ENCODE measurements around the gene STX18. TPM values are rescaled to one million over a fixed set of nuclear protein-coding genes. Genes with fewer than 3 reads are reported as not detected.

Gene STX18
- total RNA-seq, 1 donor from 2014 or later, result 20.4 TPM

DNA sequence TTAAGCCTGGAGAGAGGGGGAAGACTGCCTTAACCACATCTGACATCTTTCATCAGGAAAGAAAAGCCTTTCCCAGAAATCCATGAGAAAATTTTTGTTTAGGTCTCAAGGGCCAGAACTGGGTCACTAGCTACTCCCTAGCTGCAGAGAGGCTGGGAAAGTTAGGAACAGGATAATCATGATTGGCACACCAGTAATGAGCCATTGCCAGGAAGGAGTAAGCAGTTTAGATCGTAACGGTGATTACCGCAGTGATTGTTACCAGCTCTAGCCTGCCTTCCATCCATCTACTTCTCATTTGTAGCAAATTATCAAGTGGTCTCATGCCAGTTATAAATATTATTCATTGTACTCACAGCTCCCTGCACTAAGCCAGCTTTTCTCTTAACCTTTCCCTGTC is 22.7 kb upstream of the STX18 start:
- no peaks in the 10 kb centered on the region for H3K36me3 ChIP-seq
- H3K27me3 ChIP-seq, result no peaks in the 10 kb centered on the region
- no peaks in the 10 kb centered on the region for H3K9me3 ChIP-seq
- no peak overlapping the region for H3K27ac ChIP-seq
- intact Hi-C loops (cut with DNase I), result no loop called here
- TF ChIP-seq, protein P1, sequence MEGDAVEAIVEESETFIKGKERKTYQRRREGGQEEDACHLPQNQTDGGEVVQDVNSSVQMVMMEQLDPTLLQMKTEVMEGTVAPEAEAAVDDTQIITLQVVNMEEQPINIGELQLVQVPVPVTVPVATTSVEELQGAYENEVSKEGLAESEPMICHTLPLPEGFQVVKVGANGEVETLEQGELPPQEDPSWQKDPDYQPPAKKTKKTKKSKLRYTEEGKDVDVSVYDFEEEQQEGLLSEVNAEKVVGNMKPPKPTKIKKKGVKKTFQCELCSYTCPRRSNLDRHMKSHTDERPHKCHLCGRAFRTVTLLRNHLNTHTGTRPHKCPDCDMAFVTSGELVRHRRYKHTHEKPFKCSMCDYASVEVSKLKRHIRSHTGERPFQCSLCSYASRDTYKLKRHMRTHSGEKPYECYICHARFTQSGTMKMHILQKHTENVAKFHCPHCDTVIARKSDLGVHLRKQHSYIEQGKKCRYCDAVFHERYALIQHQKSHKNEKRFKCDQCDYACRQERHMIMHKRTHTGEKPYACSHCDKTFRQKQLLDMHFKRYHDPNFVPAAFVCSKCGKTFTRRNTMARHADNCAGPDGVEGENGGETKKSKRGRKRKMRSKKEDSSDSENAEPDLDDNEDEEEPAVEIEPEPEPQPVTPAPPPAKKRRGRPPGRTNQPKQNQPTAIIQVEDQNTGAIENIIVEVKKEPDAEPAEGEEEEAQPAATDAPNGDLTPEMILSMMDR (IDR thresholded peaks at IDR 0.05), result no peak
- TF ChIP-seq POLR2A (IDR thresholded peaks at IDR 0.05) (no peak), POLR2AphosphoS5 (IDR thresholded peaks at IDR 0.05; ENCODE audit: insufficient read depth in 1 of 2, low read depth in 1 of 2) (no peak)
- H3K4me3 ChIP-seq, result no peak overlapping the region
- peaks cover 8% of the 10 kb centered on the region for H3K4me1 ChIP-seq
- DNase-seq (ENCODE audit: extremely low spot score in 2 of 2), result no peak

DNA sequence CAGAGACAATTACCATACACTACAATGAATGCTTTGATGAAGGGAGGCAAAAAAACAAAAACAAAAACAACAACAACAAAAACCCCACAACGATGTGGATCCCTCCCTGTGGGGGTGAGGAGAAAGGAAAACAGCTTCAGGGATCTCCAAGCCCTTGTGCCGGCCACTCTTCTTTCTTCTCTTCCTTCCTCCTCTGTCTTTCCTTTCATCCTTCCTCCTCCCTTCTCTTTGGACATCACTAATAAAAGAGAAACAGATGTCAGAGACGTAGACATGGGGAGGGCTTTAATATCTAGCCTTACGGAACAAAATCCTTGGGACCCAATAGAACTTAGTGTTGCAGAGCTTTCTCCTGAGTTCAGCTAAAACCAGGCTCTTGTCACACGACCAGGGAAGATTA is 18.8 kb upstream of the STX18 start:
- peak overlapping the region; percentile 72 for H3K27ac ChIP-seq
- H3K4me1 ChIP-seq, result peaks cover 8% of the 10 kb centered on the region
- H3K36me3 ChIP-seq, result no peaks in the 10 kb centered on the region
- peak in 1 of 2 donors; percentile 15 for TF ChIP-seq POLR2A (IDR thresholded peaks at IDR 0.05)
- TF ChIP-seq POLR2AphosphoS5 (IDR thresholded peaks at IDR 0.05; ENCODE audit: insufficient read depth in 1 of 2, low read depth in 1 of 2), result no peak
- TF ChIP-seq, protein P1 (IDR thresholded peaks at IDR 0.05), result no peak
- no peaks in the 10 kb centered on the region for H3K27me3 ChIP-seq
- intact Hi-C loops (cut with DNase I), result no loop called here
- H3K9me3 ChIP-seq, result no peaks in the 10 kb centered on the region
- DNase-seq (ENCODE audit: extremely low spot score in 2 of 2), result no peak
- H3K4me3 ChIP-seq, result peak overlapping the region in 1 of 2 donors; percentile 7

DNA sequence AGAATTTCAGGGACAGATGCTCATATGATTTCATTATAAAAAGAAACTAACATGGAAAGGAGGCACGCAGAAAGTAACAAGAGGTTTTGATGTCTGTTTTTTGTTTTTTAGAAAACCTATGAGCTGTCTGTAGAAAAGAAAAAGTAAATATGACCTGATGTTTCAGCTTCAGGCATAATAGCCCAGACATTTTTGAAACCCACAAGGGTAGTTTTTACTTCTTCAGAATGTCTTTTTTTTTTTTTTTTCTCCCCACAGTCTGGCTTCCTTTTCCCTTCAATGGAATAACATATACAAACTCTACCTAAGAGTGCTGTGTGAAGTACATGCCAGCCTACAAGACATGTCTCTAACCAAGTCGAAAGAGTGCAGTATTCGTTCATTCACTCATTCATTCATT is 18.3 kb upstream of the STX18 start:
- Histone ChIP-seq H3K27me3 (no peaks in the 10 kb centered on the region), H3K4me1 (peaks cover 8% of the 10 kb centered on the region), H3K27ac (peak overlapping the region; percentile 72), H3K4me3 (peak overlapping the region in 1 of 2 donors; percentile 7), H3K9me3 (no peaks in the 10 kb centered on the region), H3K36me3 (no peaks in the 10 kb centered on the region)
- TF ChIP-seq POLR2AphosphoS5 (IDR thresholded peaks at IDR 0.05; ENCODE audit: insufficient read depth in 1 of 2, low read depth in 1 of 2) (no peak), POLR2A (IDR thresholded peaks at IDR 0.05) (no peak)
- TF ChIP-seq, protein P1 (IDR thresholded peaks at IDR 0.05), result no peak
- DNase-seq (ENCODE audit: extremely low spot score in 2 of 2), result no peak
- intact Hi-C loops (cut with DNase I), result no loop called here

DNA sequence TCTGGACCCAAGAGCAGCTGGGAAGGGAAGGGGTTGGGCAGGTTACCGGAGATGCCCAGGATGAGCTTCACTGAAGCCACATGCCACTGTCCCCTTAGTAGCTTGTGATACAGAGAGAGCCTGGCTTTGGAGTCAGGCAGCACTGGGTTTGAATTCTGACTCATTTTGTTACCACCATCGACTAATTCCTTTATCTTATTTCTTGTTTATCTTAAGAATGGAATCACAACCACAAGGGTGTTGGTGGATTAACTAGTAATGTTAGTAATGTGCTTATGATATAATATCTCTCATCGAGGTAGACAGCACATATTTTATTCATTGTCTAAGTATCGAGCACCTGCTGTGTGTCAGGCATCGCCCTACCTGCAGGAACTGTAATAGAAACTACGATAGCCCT is 17.7 kb upstream of the STX18 start:
- intact Hi-C loops (cut with DNase I), result no loop called here
- H3K27ac ChIP-seq, result peak overlapping the region; percentile 72
- no peaks in the 10 kb centered on the region for H3K36me3 ChIP-seq

DNA sequence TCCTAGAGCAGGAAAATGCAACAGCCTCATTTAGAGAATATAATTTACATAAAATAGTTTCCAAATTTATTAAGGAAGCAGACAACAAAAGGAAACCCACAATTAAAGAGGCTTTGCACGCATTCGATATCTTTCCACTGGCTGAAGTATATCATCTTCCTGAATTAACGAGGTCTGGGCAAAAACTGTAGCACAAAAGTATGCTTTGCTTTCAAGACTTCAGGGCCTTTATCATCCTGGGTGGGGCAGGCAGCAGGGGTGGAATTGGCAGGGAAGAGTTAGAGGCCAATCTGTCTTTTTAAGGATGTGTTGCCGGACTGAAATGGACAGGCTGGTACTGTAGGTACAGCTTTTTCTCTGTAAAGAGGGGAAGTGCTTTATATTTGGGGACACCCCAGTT is 17.0 kb upstream of the STX18 start:
- intact Hi-C loops (cut with DNase I), result no loop called here
- H3K4me1 ChIP-seq, result peaks cover 4% of the 10 kb centered on the region
- H3K4me3 ChIP-seq, result no peak overlapping the region
- H3K9me3 ChIP-seq, result no peaks in the 10 kb centered on the region
- H3K36me3 ChIP-seq, result no peaks in the 10 kb centered on the region
- no peak for DNase-seq (ENCODE audit: extremely low spot score in 2 of 2)
- H3K27me3 ChIP-seq, result no peaks in the 10 kb centered on the region
- TF ChIP-seq, protein P1 (IDR thresholded peaks at IDR 0.05), result no peak
- TF ChIP-seq POLR2A (IDR thresholded peaks at IDR 0.05) (no peak), POLR2AphosphoS5 (IDR thresholded peaks at IDR 0.05; ENCODE audit: insufficient read depth in 1 of 2, low read depth in 1 of 2) (no peak)
- H3K27ac ChIP-seq, result peak overlapping the region; percentile 72

More for the DNA sequence above, 17.7 kb upstream of the STX18 start:
- peaks cover 8% of the 10 kb centered on the region for H3K4me1 ChIP-seq
- H3K4me3 ChIP-seq, result no peak overlapping the region
- TF ChIP-seq POLR2AphosphoS5 (IDR thresholded peaks at IDR 0.05; ENCODE audit: insufficient read depth in 1 of 2, low read depth in 1 of 2) (no peak), POLR2A (IDR thresholded peaks at IDR 0.05) (no peak)
- TF ChIP-seq, protein P1 (IDR thresholded peaks at IDR 0.05), result no peak
- H3K9me3 ChIP-seq, result no peaks in the 10 kb centered on the region
- no peaks in the 10 kb centered on the region for H3K27me3 ChIP-seq
- DNase-seq (ENCODE audit: extremely low spot score in 2 of 2), result no peak
